Body of pancreas (tissue), 4 donors: ENCODE data around the gene SLC26A9. TPM values are rescaled to one million over a fixed set of nuclear protein-coding genes. Genes with fewer than 3 reads are reported as not detected.

ENCODE experiments used
- ATAC-seq: fragments of 150-250 bp; one replicate; pipeline ENCODE4 v1.9.1; 2016
- DNase-seq, 4 donors: peaks; one replicate each; pipeline ENCODE4 v3.0.0-alpha.2; 2019
- H3K27ac ChIP-seq, 4 donors: fragments of 200-600 bp; sonication (generic); 1 replicate in 3 of 4; 2 replicates in 1 of 4; pipeline versions ENCODE4 v1.5.1 to v1.6.1; 2016 to 2019; ENCODE audit warnings: mild to moderate bottlenecking in 1 of 4, mixed read lengths in 1 of 4, moderate library complexity in 1 of 4
- H3K27me3 ChIP-seq, 2 donors: fragments of 200-600 bp; sonication (generic); one replicate each; pipeline ENCODE4 v1.6.0; 2016; ENCODE audit warnings: mild to moderate bottlenecking in 1 of 2
- H3K36me3 ChIP-seq, 2 donors: fragments of 200-600 bp; sonication (generic); replicated peaks in 1 of 2; 2 replicates each; pipeline ENCODE4 v1.5.1; 2016; ENCODE audit warnings: low read depth in 2 of 2; ENCODE audit not compliant: insufficient read depth in 1 of 2
- H3K4me1 ChIP-seq: fragments of 200-600 bp; sonication (generic); one replicate; pipeline ENCODE4 v1.6.0; 2016
- H3K4me3 ChIP-seq, 2 donors: fragments of 200-600 bp; sonication (generic); 1 replicate in 1 of 2; 2 replicates in 1 of 2; pipeline ENCODE4 v1.5.1; 2016 to 2019
- H3K9me3 ChIP-seq, 3 donors: fragments of 200-600 bp; sonication (generic); 1 replicate in 2 of 3; 2 replicates in 1 of 3; pipeline ENCODE4 v1.5.1; 2016
- POLR2A ChIP-seq, 3 donors: fragments of 450-650 bp; IDR thresholded peaks; one replicate each; pipeline ENCODE4 v1.6.1; 2016; ENCODE audit warnings: antibody characterized with exemption in 3 of 3, mild to moderate bottlenecking in 2 of 3
- WGBS, 2 donors: methylation state at CpG; one replicate each; pipeline ENCODE4 v1.1.5; 2017; 5-methylcytosine and 5-hydroxymethylcytosine counted together
- intact Hi-C: fragments of 100-400 bp; cut with DNase I; formaldehyde crosslinking; loops from one replicate; pipeline ENCODE4 v1.15.1; 2023
- total RNA-seq, 2 donors: library from RNA; depleted of rRNA; stranded (reverse); fragments of >200 nt; gene quantifications; one replicate each; pipeline ENCODE4 v1.1.0, GENCODE V29; 2016
- TF ChIP-seq, protein P1 (sequence below), 7 experiments: fragments of 450-650 bp in 4 of 7; fragments of 200-600 bp in 3 of 7; sonication (generic) in 3 of 7; IDR thresholded peaks; one replicate each; pipeline ENCODE4 v1.5.1; 2016 to 2019; ENCODE audit warnings: antibody characterized with exemption in 7 of 7

SLC26A9 gene
- total RNA-seq, 2 donors from 2014 or later = 0.78 to 1.6 TPM

DNA sequence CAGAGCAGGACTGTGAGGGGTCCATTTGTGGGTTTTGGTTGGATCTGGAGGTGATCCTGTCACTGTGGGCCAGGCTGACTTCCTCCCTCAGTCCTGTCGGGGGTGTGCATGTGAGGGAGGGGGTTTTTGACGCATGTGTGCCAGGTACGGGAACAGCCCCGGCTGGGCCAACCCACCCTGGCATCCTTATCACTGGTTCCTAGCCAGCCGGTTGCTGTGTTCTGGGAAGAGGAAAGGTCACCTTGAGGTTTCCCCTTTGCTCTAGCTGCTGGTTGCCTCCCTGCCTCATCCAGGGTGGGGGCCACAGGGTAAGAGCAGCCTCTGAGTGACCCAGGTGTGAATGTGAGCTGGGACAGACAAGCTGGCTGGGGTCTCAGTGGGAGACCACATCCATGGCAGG lies 2.5 kb downstream of the SLC26A9 start:
- DNase-seq (peak in 1 of 4 donors; percentile 5), ATAC-seq (no peak)
- H3K4me3 ChIP-seq = no peak overlapping the region
- no peaks in the 10 kb centered on the region for H3K36me3 ChIP-seq
- no peaks in the 10 kb centered on the region for H3K27me3 ChIP-seq
- no peak for TF ChIP-seq POLR2A (IDR thresholded peaks at IDR 0.05)
- TF ChIP-seq, protein P1, sequence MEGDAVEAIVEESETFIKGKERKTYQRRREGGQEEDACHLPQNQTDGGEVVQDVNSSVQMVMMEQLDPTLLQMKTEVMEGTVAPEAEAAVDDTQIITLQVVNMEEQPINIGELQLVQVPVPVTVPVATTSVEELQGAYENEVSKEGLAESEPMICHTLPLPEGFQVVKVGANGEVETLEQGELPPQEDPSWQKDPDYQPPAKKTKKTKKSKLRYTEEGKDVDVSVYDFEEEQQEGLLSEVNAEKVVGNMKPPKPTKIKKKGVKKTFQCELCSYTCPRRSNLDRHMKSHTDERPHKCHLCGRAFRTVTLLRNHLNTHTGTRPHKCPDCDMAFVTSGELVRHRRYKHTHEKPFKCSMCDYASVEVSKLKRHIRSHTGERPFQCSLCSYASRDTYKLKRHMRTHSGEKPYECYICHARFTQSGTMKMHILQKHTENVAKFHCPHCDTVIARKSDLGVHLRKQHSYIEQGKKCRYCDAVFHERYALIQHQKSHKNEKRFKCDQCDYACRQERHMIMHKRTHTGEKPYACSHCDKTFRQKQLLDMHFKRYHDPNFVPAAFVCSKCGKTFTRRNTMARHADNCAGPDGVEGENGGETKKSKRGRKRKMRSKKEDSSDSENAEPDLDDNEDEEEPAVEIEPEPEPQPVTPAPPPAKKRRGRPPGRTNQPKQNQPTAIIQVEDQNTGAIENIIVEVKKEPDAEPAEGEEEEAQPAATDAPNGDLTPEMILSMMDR (IDR thresholded peaks at IDR 0.05) = no peak
- intact Hi-C loops = no loop called here
- no peak overlapping the region for H3K27ac ChIP-seq
- no peaks in the 10 kb centered on the region for H3K9me3 ChIP-seq
- peaks cover 35% of the 10 kb centered on the region for H3K4me1 ChIP-seq
- 20 to 31% methylated on average over 5 of the region's 5 CpGs for WGBS, 2 donors

DNA sequence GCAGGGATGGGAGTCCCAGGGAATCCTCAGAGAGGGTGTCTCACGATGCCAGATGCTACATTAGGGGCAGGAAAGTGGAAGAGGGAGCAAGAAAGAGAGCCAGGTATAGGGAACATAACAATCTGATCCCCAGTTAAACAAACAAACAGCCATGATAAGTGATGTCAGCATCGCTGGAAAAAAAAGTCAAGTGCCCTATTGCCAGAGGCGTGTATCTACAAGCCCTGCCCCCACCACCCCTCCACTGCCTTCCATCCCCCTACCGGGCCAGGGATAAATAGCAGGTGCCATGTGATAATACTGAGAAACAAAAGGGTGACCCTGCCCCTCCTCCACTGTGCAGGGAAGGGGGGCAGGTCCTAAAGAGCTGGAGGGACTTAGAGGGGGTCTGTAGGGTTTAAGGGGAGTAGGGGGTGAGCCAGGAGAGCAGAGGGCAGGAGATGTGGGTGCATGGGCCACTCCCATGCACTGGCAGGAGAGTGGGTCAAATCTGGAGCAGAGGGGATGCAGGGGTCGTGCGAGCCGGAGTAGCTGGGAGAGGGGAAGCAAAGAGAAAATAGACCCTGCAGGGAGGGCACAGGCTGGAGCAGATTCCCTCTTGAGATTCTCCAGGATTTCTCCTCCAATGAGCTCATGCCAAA lies 3.4 kb downstream of the SLC26A9 start:
- no peaks in the 10 kb centered on the region for H3K9me3 ChIP-seq
- intact Hi-C loops = no loop called here
- ATAC-seq (peak; percentile 75), DNase-seq (peak; percentile 55 to 83 (median 71))
- 42 to 45% methylated on average over 7 of the region's 7 CpGs for WGBS, 2 donors
- no peak overlapping the region for H3K27ac ChIP-seq
- peaks cover 35% of the 10 kb centered on the region for H3K4me1 ChIP-seq
- H3K4me3 ChIP-seq = no peak overlapping the region
- no peaks in the 10 kb centered on the region for H3K27me3 ChIP-seq
- TF ChIP-seq, protein P1 (IDR thresholded peaks at IDR 0.05) = peak in 5 of 7 experiments; percentile 6 to 51 (median 40)
- TF ChIP-seq POLR2A (IDR thresholded peaks at IDR 0.05) = no peak
- no peaks in the 10 kb centered on the region for H3K36me3 ChIP-seq

DNA sequence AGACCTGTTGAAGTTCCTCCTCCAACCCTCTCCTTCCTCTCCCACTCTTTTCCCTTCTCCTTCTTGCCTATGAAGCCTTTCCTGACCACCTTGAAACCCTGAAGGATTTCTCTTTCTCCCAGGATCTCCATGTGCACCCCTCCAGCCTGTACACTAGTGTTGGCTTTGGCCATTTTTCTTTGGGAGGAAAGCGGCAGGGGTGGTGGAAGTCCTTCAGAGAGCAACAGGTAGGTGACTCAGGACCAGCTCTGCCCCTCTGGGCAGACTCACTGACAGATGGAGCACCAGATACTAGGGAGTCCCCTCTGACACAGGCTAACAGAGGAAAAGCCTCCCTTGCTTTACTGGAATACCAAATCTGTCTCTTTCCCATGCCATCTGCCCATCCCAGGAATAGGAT lies 4.6 kb downstream of the SLC26A9 start:
- WGBS, 2 donors = 93 to 95% methylated on average over 1 of the region's 1 CpG
- intact Hi-C loops = no loop called here
- DNase-seq (no peak), ATAC-seq (no peak)
- no peak for TF ChIP-seq POLR2A (IDR thresholded peaks at IDR 0.05)
- TF ChIP-seq, protein P1 (IDR thresholded peaks at IDR 0.05) = no peak
- Histone ChIP-seq H3K4me1 (peaks cover 38% of the 10 kb centered on the region), H3K27me3 (no peaks in the 10 kb centered on the region), H3K4me3 (no peak overlapping the region), H3K36me3 (no peaks in the 10 kb centered on the region), H3K27ac (no peak overlapping the region), H3K9me3 (no peaks in the 10 kb centered on the region)

DNA sequence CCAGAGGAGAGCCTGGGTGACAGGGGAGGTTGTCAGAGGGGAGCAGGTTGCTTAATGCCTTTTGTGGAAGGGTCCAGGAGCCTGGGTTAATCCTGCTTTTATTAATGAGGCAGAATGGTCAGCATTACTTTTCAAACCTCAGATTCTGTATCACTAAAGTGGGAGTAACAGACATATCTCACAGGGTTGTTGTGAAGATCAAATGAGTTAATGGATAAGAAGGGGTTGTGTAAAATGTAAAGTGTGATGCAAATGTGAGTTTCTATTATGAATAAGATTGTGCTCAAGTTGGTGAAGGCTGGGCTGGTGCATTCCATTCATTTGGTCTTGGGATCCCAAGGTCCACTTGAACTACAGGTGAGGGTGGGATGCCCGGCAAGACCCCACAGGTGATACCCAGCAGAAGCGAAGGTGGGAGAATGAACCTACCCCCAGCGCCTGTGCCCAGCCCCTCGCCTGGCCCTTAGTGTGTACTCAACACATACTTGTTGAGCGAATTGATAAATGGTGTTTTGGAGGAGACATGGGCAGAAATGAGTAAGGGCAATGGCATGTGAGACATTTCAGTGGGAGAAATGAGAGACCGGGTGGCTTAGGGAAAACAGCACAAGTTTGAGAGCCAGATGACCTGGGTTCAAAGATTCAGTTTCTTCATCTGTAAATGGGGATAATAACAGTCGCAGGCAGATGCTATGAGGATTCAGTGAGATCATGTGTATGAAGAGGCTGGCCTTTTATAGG lies 6.2 kb downstream of the SLC26A9 start:
- Histone ChIP-seq H3K9me3 (no peaks in the 10 kb centered on the region), H3K4me3 (no peak overlapping the region), H3K4me1 (peaks cover 45% of the 10 kb centered on the region), H3K27me3 (no peaks in the 10 kb centered on the region), H3K36me3 (no peaks in the 10 kb centered on the region), H3K27ac (peak overlapping the region in 1 of 4 donors; percentile 21)
- intact Hi-C loops = no loop called here
- TF ChIP-seq, protein P1 (IDR thresholded peaks at IDR 0.05) = no peak
- no peak for TF ChIP-seq POLR2A (IDR thresholded peaks at IDR 0.05)
- ATAC-seq (peak; percentile 22), DNase-seq (peak in 2 of 4 donors; percentile 11 to 29)
- 64 to 71% methylated on average over 7 of the region's 7 CpGs for WGBS, 2 donors
